ENCODE data around the gene MAP3K7.

DNA sequence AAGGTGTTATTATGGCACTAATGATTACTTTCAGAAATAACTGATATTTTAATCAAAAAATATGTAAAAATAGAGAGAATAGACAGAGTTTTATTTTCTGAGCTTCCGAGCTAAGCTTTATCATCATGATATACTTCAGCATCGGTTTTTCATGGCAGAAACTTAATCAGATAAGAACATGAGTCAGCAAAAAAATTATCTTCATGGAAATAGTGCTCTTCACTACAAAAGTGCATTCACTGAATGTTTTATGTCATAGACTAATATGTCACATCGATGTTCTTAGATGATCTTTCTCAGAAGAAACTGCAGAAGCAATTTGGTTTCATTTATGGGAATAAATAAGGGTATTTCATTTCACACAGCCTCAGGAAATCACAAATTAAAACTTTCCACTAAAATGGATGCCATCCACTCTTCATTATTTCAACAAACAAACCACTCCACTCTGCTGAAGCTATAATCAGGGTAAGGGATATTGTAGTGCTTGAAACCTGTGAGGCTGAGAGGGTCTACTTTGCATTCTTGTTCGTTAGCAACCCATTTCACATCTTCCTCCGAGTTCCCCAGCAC is 10.2 kb upstream of the MAP3K7 start:
- TF ChIP-seq, protein P1, sequence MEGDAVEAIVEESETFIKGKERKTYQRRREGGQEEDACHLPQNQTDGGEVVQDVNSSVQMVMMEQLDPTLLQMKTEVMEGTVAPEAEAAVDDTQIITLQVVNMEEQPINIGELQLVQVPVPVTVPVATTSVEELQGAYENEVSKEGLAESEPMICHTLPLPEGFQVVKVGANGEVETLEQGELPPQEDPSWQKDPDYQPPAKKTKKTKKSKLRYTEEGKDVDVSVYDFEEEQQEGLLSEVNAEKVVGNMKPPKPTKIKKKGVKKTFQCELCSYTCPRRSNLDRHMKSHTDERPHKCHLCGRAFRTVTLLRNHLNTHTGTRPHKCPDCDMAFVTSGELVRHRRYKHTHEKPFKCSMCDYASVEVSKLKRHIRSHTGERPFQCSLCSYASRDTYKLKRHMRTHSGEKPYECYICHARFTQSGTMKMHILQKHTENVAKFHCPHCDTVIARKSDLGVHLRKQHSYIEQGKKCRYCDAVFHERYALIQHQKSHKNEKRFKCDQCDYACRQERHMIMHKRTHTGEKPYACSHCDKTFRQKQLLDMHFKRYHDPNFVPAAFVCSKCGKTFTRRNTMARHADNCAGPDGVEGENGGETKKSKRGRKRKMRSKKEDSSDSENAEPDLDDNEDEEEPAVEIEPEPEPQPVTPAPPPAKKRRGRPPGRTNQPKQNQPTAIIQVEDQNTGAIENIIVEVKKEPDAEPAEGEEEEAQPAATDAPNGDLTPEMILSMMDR (IDR thresholded peaks at IDR 0.05), result no peak
- TF ChIP-seq POLR2A (IDR thresholded peaks at IDR 0.05), result no peak

All from gastroesophageal sphincter (tissue), 3 donors.